Stimulated activated CD4-positive, alpha-beta T cell treated with anti-CD3 and anti-CD28 coated beads, TNF-alpha, amount 100 ng/mL, for 1 hour (primary cell): ENCODE data around the gene CDH5.
A peak's percentile ranks its signal among the peaks of the same experiment; 100 is the strongest.

ENCODE experiments used
- DNase-seq, 3 donors: peaks; one replicate each; pipeline ENCODE4 v3.0.0-alpha.2; 2020; ENCODE audit warnings: low read depth in 3 of 3, low spot score in 1 of 3

CDH5 gene

GRCh38 chr16:66390346-66391108 is 24.0 kb downstream of the CDH5 start:
- DNase-seq: no peak

GRCh38 chr16:66391726-66392670 is 25.5 kb downstream of the CDH5 start:
- no peak for DNase-seq

- no peak for DNase-seq
Observed at GRCh38 chr16:66395806-66396555, 29.5 kb downstream of the CDH5 start.

- no peak for DNase-seq
Observed at GRCh38 chr16:66397736-66398433, 31.4 kb downstream of the CDH5 start.

GRCh38 chr16:66399031-66399430 is 32.5 kb downstream of the CDH5 start:
- no peak for DNase-seq

- DNase-seq: no peak
Observed at GRCh38 chr16:66399930-66400329, 33.4 kb downstream of the CDH5 start.

GRCh38 chr16:66400503-66401380 is 34.3 kb downstream of the CDH5 start:
- no peak for DNase-seq

- DNase-seq: no peak
Observed at GRCh38 chr16:66401610-66402009, 35.1 kb downstream of the CDH5 start.

GRCh38 chr16:66402166-66402565 is 35.7 kb downstream of the CDH5 start:
- DNase-seq: no peak

GRCh38 chr16:66402591-66403230 is 36.2 kb downstream of the CDH5 start:
- no peak for DNase-seq

- DNase-seq: no peak
Observed at GRCh38 chr16:66403531-66404145, 37.1 kb downstream of the CDH5 start.

GRCh38 chr16:66405057-66405783 is 38.7 kb downstream of the CDH5 start:
- DNase-seq: no peak

- peak; percentile 65 to 88 (median 85) for DNase-seq
Observed at GRCh38 chr16:66406534-66407221, 40.2 kb downstream of the CDH5 start.

GRCh38 chr16:66408163-66409048 is 41.9 kb downstream of the CDH5 start:
- no peak for DNase-seq

- no peak for DNase-seq
Observed at GRCh38 chr16:66409156-66409555, 42.7 kb downstream of the CDH5 start.

GRCh38 chr16:66412182-66412581 is 45.7 kb downstream of the CDH5 start:
- DNase-seq: no peak

GRCh38 chr16:66414891-66415290 is 48.4 kb downstream of the CDH5 start:
- no peak for DNase-seq
